Caco-2 (cell line): ENCODE results near the gene AIF1L. TPM values are rescaled to one million over a fixed set of nuclear protein-coding genes. Genes with fewer than 3 reads are reported as not detected.

ENCODE experiments used
- BruUV-seq: library from RNA; stranded (reverse); fragments of 400-500 nt; replicated peaks from 2 replicates; lab custom pipeline; 2021; lab: Mats Ljungman, UMichigan
- CTCF ChIA-PET: fragments of 300-600 bp; sonication (Branson Sonifier 250); formaldehyde crosslinking; loops from one replicate; lab custom pipeline; 2022; ENCODE audit warnings: antibody characterized with exemption; lab: Charles Lee
- POLR2A ChIA-PET: fragments of 300-600 bp; sonication (Branson Sonifier 250); formaldehyde crosslinking; loops from one replicate; lab custom pipeline; 2022; ENCODE audit warnings: antibody characterized with exemption; lab: Charles Lee
- DNase-seq, 2 experiments: peaks; one replicate each; pipeline versions ENCODE4 v3.0.0 to v3.0.0-alpha.2; 2020 to 2022
- H3K27me3 ChIP-seq: replicated peaks from 2 replicates; pipeline ENCODE4 v1.6.0; 2011; ENCODE audit warnings: low read length; ENCODE audit not compliant: control insufficient read depth, insufficient read depth
- H3K36me3 ChIP-seq: 2 replicates; pipeline ENCODE4 v1.5.1; 2011; ENCODE audit warnings: low read length; ENCODE audit not compliant: control insufficient read depth, insufficient read depth
- H3K4me1 ChIP-seq: fragments of 250-450 bp; sonication (Bioruptor Pico); 2 replicates; pipeline ENCODE4 v1.5.1; 2020; ENCODE audit warnings: mild to moderate bottlenecking
- H3K4me3 ChIP-seq: 2 replicates; pipeline ENCODE4 v1.5.1; 2011; ENCODE audit warnings: low read depth, mild to moderate bottlenecking, control low read depth, low read length
- H3K9me3 ChIP-seq: fragments of 250-450 bp; sonication (Bioruptor Pico); 2 replicates; pipeline ENCODE4 v1.5.1; 2020; ENCODE audit warnings: mild to moderate bottlenecking, moderate library complexity
- H3K27ac Mint-ChIP-seq: one replicate; pipeline ENCODE4 v1.8.0; 2022; ENCODE audit warnings: mixed read lengths; ENCODE audit not compliant: unreplicated experiment
- H3K27me3 Mint-ChIP-seq: one replicate; pipeline ENCODE4 v1.8.0; 2022; ENCODE audit warnings: mixed read lengths; ENCODE audit not compliant: insufficient read depth, unreplicated experiment
- H3K36me3 Mint-ChIP-seq: one replicate; pipeline ENCODE4 v1.8.0; 2022; ENCODE audit warnings: mild to moderate bottlenecking, mixed read lengths; ENCODE audit not compliant: insufficient read depth, unreplicated experiment
- H3K4me1 Mint-ChIP-seq: one replicate; pipeline ENCODE4 v1.8.0; 2022; ENCODE audit warnings: low read depth, mixed read lengths; ENCODE audit not compliant: unreplicated experiment
- H3K4me3 Mint-ChIP-seq: one replicate; pipeline ENCODE4 v1.8.0; 2022; ENCODE audit warnings: mild to moderate bottlenecking, moderate library complexity, mixed read lengths; ENCODE audit not compliant: unreplicated experiment
- H3K9me3 Mint-ChIP-seq: one replicate; pipeline ENCODE4 v1.8.0; 2022; ENCODE audit warnings: mixed read lengths; ENCODE audit not compliant: unreplicated experiment
- intact Hi-C: fragments of 100-400 bp; cut with micrococcal nuclease; formaldehyde crosslinking; loops from one replicate; pipeline ENCODE4 v1.10.0; 2022; ENCODE audit not compliant: unreplicated experiment
- total RNA-seq: library from RNA; stranded (reverse); gene quantifications from 2 replicates; pipeline ENCODE4 v1.2.3, GENCODE V29; 2022
- TF ChIP-seq, protein P1 (sequence below), 2 experiments: fragments of 200-600 bp in 1 of 2; IDR thresholded peaks; 1 replicate in 1 of 2; 2 replicates in 1 of 2; pipeline versions ENCODE4 v1.5.1 to v1.8.0; 2011 to 2022; ENCODE audit warnings: antibody characterized with exemption in 1 of 2, control low read depth in 1 of 2, inconsistent platforms in 1 of 2, low read depth in 1 of 2, low read length in 1 of 2, mild to moderate bottlenecking in 1 of 2, moderate library complexity in 1 of 2; ENCODE audit not compliant: insufficient read depth in 1 of 2, severe bottlenecking in 1 of 2, unreplicated experiment in 1 of 2

The AIF1L gene
- total RNA-seq, 1 experiment from 2014 or later = 20.8 TPM

DNA sequence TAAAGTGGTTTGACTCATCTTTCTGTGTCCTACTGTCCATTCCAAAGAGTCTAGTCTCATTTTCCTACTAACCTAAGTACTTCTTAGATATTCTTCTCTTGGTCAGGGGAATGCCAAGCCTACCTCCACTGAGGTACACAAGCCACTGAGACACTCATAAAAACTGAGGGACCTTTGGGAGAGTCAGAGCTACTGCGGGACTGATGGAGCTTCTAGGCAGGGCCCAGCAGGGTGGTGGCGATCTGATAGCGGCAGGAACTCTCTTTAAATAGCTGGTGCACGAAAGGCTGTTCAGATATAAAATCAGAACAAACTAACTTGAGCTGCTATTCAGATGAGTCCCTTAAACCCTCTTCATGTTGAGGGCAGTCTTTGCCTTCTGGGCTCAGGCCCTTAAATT, 43.8 kb downstream of the AIF1L start:
- no peaks in the 10 kb centered on the region for H3K4me1 Mint-ChIP-seq
- H3K36me3 ChIP-seq = peaks cover 1% of the 10 kb centered on the region; the same call in 1 of the 2 replicates
- H3K4me1 ChIP-seq = no peaks in the 10 kb centered on the region
- no peak for DNase-seq
- no peak overlapping the region for H3K4me3 Mint-ChIP-seq
- H3K27ac Mint-ChIP-seq = no peak overlapping the region
- ChIA-PET POLR2A (no interaction called here), CTCF (interaction anchor here (0.6 kb wide), 1 partner anchor 27 kb away, joined by 3 read pairs; no protein-coding TSS in a partner anchor)
- no peaks in the 10 kb centered on the region for H3K9me3 Mint-ChIP-seq
- H3K9me3 ChIP-seq = no peaks in the 10 kb centered on the region
- BruUV-seq = no TSS peak
- H3K27me3 Mint-ChIP-seq = no peaks in the 10 kb centered on the region
- H3K36me3 Mint-ChIP-seq = peaks cover 87% of the 10 kb centered on the region
- TF ChIP-seq, protein P1, sequence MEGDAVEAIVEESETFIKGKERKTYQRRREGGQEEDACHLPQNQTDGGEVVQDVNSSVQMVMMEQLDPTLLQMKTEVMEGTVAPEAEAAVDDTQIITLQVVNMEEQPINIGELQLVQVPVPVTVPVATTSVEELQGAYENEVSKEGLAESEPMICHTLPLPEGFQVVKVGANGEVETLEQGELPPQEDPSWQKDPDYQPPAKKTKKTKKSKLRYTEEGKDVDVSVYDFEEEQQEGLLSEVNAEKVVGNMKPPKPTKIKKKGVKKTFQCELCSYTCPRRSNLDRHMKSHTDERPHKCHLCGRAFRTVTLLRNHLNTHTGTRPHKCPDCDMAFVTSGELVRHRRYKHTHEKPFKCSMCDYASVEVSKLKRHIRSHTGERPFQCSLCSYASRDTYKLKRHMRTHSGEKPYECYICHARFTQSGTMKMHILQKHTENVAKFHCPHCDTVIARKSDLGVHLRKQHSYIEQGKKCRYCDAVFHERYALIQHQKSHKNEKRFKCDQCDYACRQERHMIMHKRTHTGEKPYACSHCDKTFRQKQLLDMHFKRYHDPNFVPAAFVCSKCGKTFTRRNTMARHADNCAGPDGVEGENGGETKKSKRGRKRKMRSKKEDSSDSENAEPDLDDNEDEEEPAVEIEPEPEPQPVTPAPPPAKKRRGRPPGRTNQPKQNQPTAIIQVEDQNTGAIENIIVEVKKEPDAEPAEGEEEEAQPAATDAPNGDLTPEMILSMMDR (IDR thresholded peaks at IDR 0.05; ENCODE audit: insufficient read depth in 1 of 2, low read depth in 1 of 2, low read length in 1 of 2, severe bottlenecking in 1 of 2, unreplicated experiment in 1 of 2) = no peak
- intact Hi-C loops = no loop called here
- H3K27me3 ChIP-seq = no peaks in the 10 kb centered on the region
- H3K4me3 ChIP-seq = no peak overlapping the region

DNA sequence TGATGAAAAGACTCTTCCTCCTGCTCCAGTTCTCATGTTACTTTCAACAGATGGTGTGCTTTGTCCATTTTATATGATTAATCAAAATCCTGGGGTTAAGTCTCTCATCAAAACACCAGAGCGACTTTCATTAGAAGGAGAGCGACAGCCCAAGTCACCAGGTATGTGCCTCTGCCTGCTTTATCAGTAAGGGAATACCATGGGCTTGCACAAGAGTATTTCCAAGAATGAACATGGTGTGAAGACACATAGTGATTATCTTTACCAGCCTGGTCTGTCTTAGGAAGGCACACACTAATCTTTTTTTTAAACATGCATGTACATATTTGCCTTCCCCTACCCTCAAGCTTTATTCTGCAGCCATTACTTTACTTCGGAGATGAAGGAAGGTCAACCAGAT, 44.2 kb downstream of the AIF1L start:
- TF ChIP-seq, protein P1 (IDR thresholded peaks at IDR 0.05; ENCODE audit: insufficient read depth in 1 of 2, low read depth in 1 of 2, low read length in 1 of 2, severe bottlenecking in 1 of 2, unreplicated experiment in 1 of 2) = no peak
- no peak for DNase-seq
- intact Hi-C loops = no loop called here
- H3K4me1 ChIP-seq = no peaks in the 10 kb centered on the region
- no peaks in the 10 kb centered on the region for H3K9me3 ChIP-seq
- Mint-ChIP-seq H3K4me1 (no peaks in the 10 kb centered on the region), H3K4me3 (no peak overlapping the region), H3K27me3 (no peaks in the 10 kb centered on the region), H3K9me3 (no peaks in the 10 kb centered on the region), H3K27ac (no peak overlapping the region), H3K36me3 (peaks cover 87% of the 10 kb centered on the region)
- ChIA-PET CTCF (no interaction called here), POLR2A (no interaction called here)
- H3K27me3 ChIP-seq = no peaks in the 10 kb centered on the region
- peaks cover 1% of the 10 kb centered on the region; the same call in 1 of the 2 replicates for H3K36me3 ChIP-seq
- no TSS peak for BruUV-seq
- no peak overlapping the region for H3K4me3 ChIP-seq

DNA sequence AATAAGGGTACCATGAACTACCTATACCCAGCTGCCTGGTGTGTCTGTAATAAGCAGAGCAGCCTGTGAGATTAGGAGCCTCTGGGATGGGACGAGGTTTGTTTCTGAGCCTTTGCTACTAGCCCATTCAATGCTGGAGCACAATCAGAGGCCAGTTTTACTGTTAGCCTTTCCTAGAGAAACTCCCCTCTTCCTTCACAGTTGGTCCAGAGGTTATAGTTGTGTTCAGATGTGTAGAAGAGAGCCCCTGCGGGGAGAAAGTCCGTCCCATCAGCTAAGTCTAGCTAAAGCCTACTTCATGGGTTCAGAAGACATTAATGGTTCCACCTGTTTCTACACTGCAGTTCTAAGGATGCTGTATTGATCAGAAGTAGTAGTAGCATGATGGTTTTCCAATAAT, 45.8 kb downstream of the AIF1L start:
- DNase-seq = no peak
- H3K36me3 Mint-ChIP-seq = peaks cover 87% of the 10 kb centered on the region
- H3K4me3 Mint-ChIP-seq = no peak overlapping the region
- no peak overlapping the region for H3K4me3 ChIP-seq
- POLR2A ChIA-PET = no interaction called here
- no peaks in the 10 kb centered on the region for H3K4me1 ChIP-seq
- CTCF ChIA-PET = no interaction called here
- no peaks in the 10 kb centered on the region for H3K27me3 ChIP-seq
- intact Hi-C loops = no loop called here
- no peak overlapping the region for H3K27ac Mint-ChIP-seq
- no peaks in the 10 kb centered on the region for H3K9me3 ChIP-seq
- TF ChIP-seq, protein P1 (IDR thresholded peaks at IDR 0.05; ENCODE audit: insufficient read depth in 1 of 2, low read depth in 1 of 2, low read length in 1 of 2, severe bottlenecking in 1 of 2, unreplicated experiment in 1 of 2) = no peak
- H3K36me3 ChIP-seq = peaks cover 1% of the 10 kb centered on the region; the same call in 1 of the 2 replicates
- H3K9me3 Mint-ChIP-seq = no peaks in the 10 kb centered on the region
- H3K27me3 Mint-ChIP-seq = no peaks in the 10 kb centered on the region
- BruUV-seq = no TSS peak
- no peaks in the 10 kb centered on the region for H3K4me1 Mint-ChIP-seq
